Smooth muscle cell of the pulmonary artery (primary cell): Measurements from ENCODE around the gene PHF12. TPM values are rescaled to one million over a fixed set of nuclear protein-coding genes. Genes with fewer than 3 reads are reported as not detected.

Source experiments
- total RNA-seq: library from RNA; depleted of rRNA; stranded (reverse); fragments of >200 nt; gene quantifications from 2 replicates; pipeline ENCODE4 v1.2.3, GENCODE V29; 2014

PHF12 gene
- total RNA-seq: 16.7 and 26.8 TPM in 2 replicates

GRCh38 chr17:28951428-28951990 is at the start of gene PHF12:
Gene PHF12, minus strand, starts transcription at chr17:28951518. Its CDS starts 558 bp downstream, at chr17:28950960.

GRCh38 chr17:28902819-28903545 is 48.3 kb downstream of the PHF12 start, which contains the start of gene DHRS13:
Gene DHRS13, minus strand, starts transcription at chr17:28903079. Its CDS starts 135 bp downstream, at chr17:28902944.

GRCh38 chr17:28896884-28897768 is 54.2 kb downstream of the PHF12 start, which contains the start of gene FLOT2:
Gene FLOT2, minus strand, starts transcription at chr17:28897733. Its CDS starts 159 bp downstream, at chr17:28897574.

Other genes starting within 250 kb of the PHF12 start
- 0.85 and 1.6 TPM in 2 replicates for gene PROCA1, start 239.6 kb downstream of the PHF12 start, total RNA-seq
- gene RAB34, start 233.7 kb downstream of the PHF12 start, total RNA-seq: 104 and 121 TPM in 2 replicates
- gene RPL23A, start 231.5 kb downstream of the PHF12 start, total RNA-seq: 502 and 593 TPM in 2 replicates
- gene TLCD1, start 225.3 kb downstream of the PHF12 start, total RNA-seq: 3.6 and 6.1 TPM in 2 replicates
- gene NEK8, start 222.7 kb downstream of the PHF12 start, total RNA-seq: 3.8 and 5.4 TPM in 2 replicates
- gene TRAF4, start 207.5 kb downstream of the PHF12 start, total RNA-seq: 15.6 and 32.4 TPM in 2 replicates
- gene FAM222B, start 108.7 kb downstream of the PHF12 start, total RNA-seq: 7.0 and 10.3 TPM in 2 replicates
- gene ERAL1, start 96.5 kb downstream of the PHF12 start, total RNA-seq: 28.4 and 36.1 TPM in 2 replicates
- gene FLOT2, start 53.8 kb downstream of the PHF12 start, total RNA-seq: 51.4 and 56.3 TPM in 2 replicates
- gene DHRS13, start 48.4 kb downstream of the PHF12 start, total RNA-seq: 5.9 and 11.9 TPM in 2 replicates
- not detected in 2 replicates for gene SEZ6, start 54.5 kb upstream of the PHF12 start, total RNA-seq
- gene PIPOX, start 91.6 kb upstream of the PHF12 start, total RNA-seq: 1.2 and 1.4 TPM in 2 replicates
- gene MYO18A, start 228.9 kb upstream of the PHF12 start, total RNA-seq: 79.4 and 91.5 TPM in 2 replicates